RPMI7951 (cell line): ENCODE results near the gene ELOVL7. TPM values are rescaled to one million over a fixed set of nuclear protein-coding genes. Genes with fewer than 3 reads are reported as not detected.
"Not testable (repeated sequence)": the region's sequence is repeated elsewhere in the genome, so short reads cannot be mapped to it uniquely, and the experiment has no call there.

Experiments used
- DNase-seq: peaks from one replicate; pipeline ENCODE4 v3.0.0-alpha.2; 2012; ENCODE audit warnings: low read depth
- total RNA-seq: library from RNA; depleted of rRNA; stranded (reverse); fragments of >200 nt; shearing (Covaris generic); gene quantifications from 2 replicates; pipeline ENCODE4 v1.2.3, GENCODE V29; 2014; rRNA removed

Gene ELOVL7
- total RNA-seq, 1 experiment from 2014 or later: not detected

GRCh38 chr5:60715201-60715928 is 128.7 kb downstream of the ELOVL7 start:
- DNase-seq: not testable (repeated sequence)

GRCh38 chr5:60712950-60713349 is 131.1 kb downstream of the ELOVL7 start:
- no peak for DNase-seq

- DNase-seq: not testable (repeated sequence)
Measured at GRCh38 chr5:60711892-60712291, 132.2 kb downstream of the ELOVL7 start.

- no peak for DNase-seq
Measured at GRCh38 chr5:60710362-60710761, 133.7 kb downstream of the ELOVL7 start.

GRCh38 chr5:60705144-60705543 is 138.9 kb downstream of the ELOVL7 start:
- DNase-seq: no peak

- DNase-seq: no peak
Measured at GRCh38 chr5:60703944-60704343, 140.1 kb downstream of the ELOVL7 start.

Other genes starting within 250 kb of the ELOVL7 start
- 24.0 and 28.5 TPM in 2 replicates for gene DEPDC1B, start 144.1 kb downstream of the ELOVL7 start, total RNA-seq
- gene ERCC8, start 100.8 kb upstream of the ELOVL7 start, total RNA-seq: 25.6 TPM in 2 replicates
- 43.5 and 45.4 TPM in 2 replicates for gene NDUFAF2, start 100.9 kb upstream of the ELOVL7 start, total RNA-seq